HG03442 (cell line): ENCODE results near the gene PCDHB12.

ENCODE experiments used
- ATAC-seq: cut with Tn5 transposase; IDR thresholded peaks from one replicate; pipeline ENCODE4 v1.9.1; 2021; ENCODE audit warnings: mild to moderate bottlenecking, moderate library complexity; ENCODE audit not compliant: unreplicated experiment

PCDHB12 gene

GRCh38 chr5:141260458-141261237 lies 52.1 kb downstream of the PCDHB12 start:
- no peak for ATAC-seq

- ATAC-seq, result no peak
These were observed 52.7 kb downstream of the PCDHB12 start for GRCh38 chr5:141261238-141261546.
